ENCODE measurements around the gene CALR. TPM values are rescaled to one million over a fixed set of nuclear protein-coding genes. Genes with fewer than 3 reads are reported as not detected.

Gene CALR
- total and polyA plus RNA-seq, 10 donors = 150 to 828 (median 406) TPM

- Histone ChIP-seq H3K9me3 (no peaks in the 10 kb centered on the region), H3K4me1 (peaks cover 0 to 29% (median 14%) of the 10 kb centered on the region in 6 donors), H3K4me3 (no peak overlapping the region), H3K27ac (no peak overlapping the region), H3K27me3 (replicated peaks in 1 of 7) (peaks cover 0 to 23% (median 0%) of the 10 kb centered on the region in 7 donors), H3K36me3 (no peaks in the 10 kb centered on the region)
- DNase-seq = no peak
- intact Hi-C loops (cut with DNase I; ENCODE audit: low total_unique reads) = loop anchor here (10.0 kb wide), 1 partner anchor 48 kb away; no protein-coding TSS in a partner anchor
- TF ChIP-seq POLR2AphosphoS5 (IDR thresholded peaks at IDR 0.05) (no peak), CTCF (IDR thresholded peaks at IDR 0.05 in 8 of 11, conservative IDR thresholded peaks at IDR 0.05 in 3 of 11) (no peak)
- WGBS, 5 donors = 60 to 68% (median 63%) methylated on average over 3 of the region's 3 CpGs
Observed at GRCh38 chr19:12987190-12987589, 48.8 kb downstream of the CALR start.

GRCh38 chr19:12987781-12988180 is 49.4 kb downstream of the CALR start:
- WGBS, 5 donors = 46 to 64% (median 62%) methylated on average over 6 to 10 of the region's 10 CpGs
- no peak for TF ChIP-seq POLR2A (IDR thresholded peaks at IDR 0.05)
- no peak for TF ChIP-seq CTCF (IDR thresholded peaks at IDR 0.05 in 8 of 11, conservative IDR thresholded peaks at IDR 0.05 in 3 of 11)
- no peak for TF ChIP-seq POLR2AphosphoS5 (IDR thresholded peaks at IDR 0.05)
- intact Hi-C loops (cut with DNase I; ENCODE audit: low total_unique reads) = loop anchor here (10.0 kb wide), 1 partner anchor 47 kb away; no protein-coding TSS in a partner anchor
- Histone ChIP-seq H3K27ac (no peak overlapping the region), H3K36me3 (no peaks in the 10 kb centered on the region), H3K27me3 (replicated peaks in 1 of 7) (peaks cover 0 to 17% (median 0%) of the 10 kb centered on the region in 7 donors), H3K9me3 (no peaks in the 10 kb centered on the region), H3K4me3 (no peak overlapping the region), H3K4me1 (peaks cover 0 to 29% (median 14%) of the 10 kb centered on the region in 6 donors)
- DNase-seq = no peak

- no peak for DNase-seq
- no peaks in the 10 kb centered on the region for H3K9me3 ChIP-seq
- peaks cover 0 to 11% (median 6%) of the 10 kb centered on the region in 6 donors for H3K4me1 ChIP-seq
- H3K27me3 ChIP-seq (replicated peaks in 1 of 7) = peaks cover 0 to 14% (median 0%) of the 10 kb centered on the region in 7 donors
- no peaks in the 10 kb centered on the region for H3K36me3 ChIP-seq
- H3K4me3 ChIP-seq = no peak overlapping the region
- no peak overlapping the region for H3K27ac ChIP-seq
- no peak for TF ChIP-seq POLR2AphosphoS5 (IDR thresholded peaks at IDR 0.05)
- TF ChIP-seq CTCF (IDR thresholded peaks at IDR 0.05 in 8 of 11, conservative IDR thresholded peaks at IDR 0.05 in 3 of 11) = no peak
- no peak for TF ChIP-seq POLR2A (IDR thresholded peaks at IDR 0.05)
- intact Hi-C loops (cut with DNase I; ENCODE audit: low total_unique reads) = no loop called here
- WGBS, 5 donors = 49 to 61% (median 54%) methylated on average over 20 to 22 of the region's 22 CpGs
Observed at GRCh38 chr19:12990431-12990830, 52.0 kb downstream of the CALR start.

GRCh38 chr19:12990853-12991252 is 52.4 kb downstream of the CALR start:
- 64 to 83% (median 79%) methylated on average over 3 of the region's 3 CpGs for WGBS, 5 donors
- intact Hi-C loops (cut with DNase I; ENCODE audit: low total_unique reads) = no loop called here
- no peaks in the 10 kb centered on the region for H3K9me3 ChIP-seq
- peaks cover 0 to 9% (median 6%) of the 10 kb centered on the region in 6 donors for H3K4me1 ChIP-seq
- no peaks in the 10 kb centered on the region for H3K36me3 ChIP-seq
- H3K27me3 ChIP-seq (replicated peaks in 1 of 7) = peaks cover 0 to 14% (median 0%) of the 10 kb centered on the region in 7 donors
- H3K4me3 ChIP-seq = no peak overlapping the region
- no peak overlapping the region for H3K27ac ChIP-seq
- DNase-seq = no peak
- TF ChIP-seq POLR2AphosphoS5 (IDR thresholded peaks at IDR 0.05) (no peak), POLR2A (IDR thresholded peaks at IDR 0.05) (no peak), CTCF (IDR thresholded peaks at IDR 0.05 in 8 of 11, conservative IDR thresholded peaks at IDR 0.05 in 3 of 11) (no peak)

All from spleen (tissue), 11 donors.